ENCODE data around the gene GINS3. TPM values are rescaled to one million over a fixed set of nuclear protein-coding genes. Genes with fewer than 3 reads are reported as not detected.

The GINS3 gene
- total RNA-seq, 1 donor from 2014 or later: 14.7 TPM

GRCh38 chr16:58454178-58454577 lies 61.9 kb downstream of the GINS3 start:
- no peak for DNase-seq (ENCODE audit: extremely low spot score, unreplicated experiment)
- TF ChIP-seq, protein P1, sequence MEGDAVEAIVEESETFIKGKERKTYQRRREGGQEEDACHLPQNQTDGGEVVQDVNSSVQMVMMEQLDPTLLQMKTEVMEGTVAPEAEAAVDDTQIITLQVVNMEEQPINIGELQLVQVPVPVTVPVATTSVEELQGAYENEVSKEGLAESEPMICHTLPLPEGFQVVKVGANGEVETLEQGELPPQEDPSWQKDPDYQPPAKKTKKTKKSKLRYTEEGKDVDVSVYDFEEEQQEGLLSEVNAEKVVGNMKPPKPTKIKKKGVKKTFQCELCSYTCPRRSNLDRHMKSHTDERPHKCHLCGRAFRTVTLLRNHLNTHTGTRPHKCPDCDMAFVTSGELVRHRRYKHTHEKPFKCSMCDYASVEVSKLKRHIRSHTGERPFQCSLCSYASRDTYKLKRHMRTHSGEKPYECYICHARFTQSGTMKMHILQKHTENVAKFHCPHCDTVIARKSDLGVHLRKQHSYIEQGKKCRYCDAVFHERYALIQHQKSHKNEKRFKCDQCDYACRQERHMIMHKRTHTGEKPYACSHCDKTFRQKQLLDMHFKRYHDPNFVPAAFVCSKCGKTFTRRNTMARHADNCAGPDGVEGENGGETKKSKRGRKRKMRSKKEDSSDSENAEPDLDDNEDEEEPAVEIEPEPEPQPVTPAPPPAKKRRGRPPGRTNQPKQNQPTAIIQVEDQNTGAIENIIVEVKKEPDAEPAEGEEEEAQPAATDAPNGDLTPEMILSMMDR (conservative IDR thresholded peaks at IDR 0.05): no peak
- Mint-ChIP-seq H3K4me1 (ENCODE audit: unreplicated experiment) (peaks cover 22% of the 10 kb centered on the region), H3K36me3 (no peaks in the 10 kb centered on the region), H3K27me3 (peaks cover 16% of the 10 kb centered on the region), H3K9me3 (no peaks in the 10 kb centered on the region), H3K4me3 (no peak overlapping the region), H3K27ac (no peak overlapping the region)

GRCh38 chr16:58454856-58455255 lies 62.6 kb downstream of the GINS3 start:
- Mint-ChIP-seq H3K27ac (no peak overlapping the region), H3K9me3 (no peaks in the 10 kb centered on the region), H3K4me1 (ENCODE audit: unreplicated experiment) (peaks cover 20% of the 10 kb centered on the region), H3K27me3 (peaks cover 22% of the 10 kb centered on the region), H3K36me3 (no peaks in the 10 kb centered on the region), H3K4me3 (no peak overlapping the region)
- no peak for DNase-seq (ENCODE audit: extremely low spot score, unreplicated experiment)
- TF ChIP-seq, protein P1 (conservative IDR thresholded peaks at IDR 0.05): no peak

Other genes with a start within 250 kb of the GINS3 start
- 67.1 and 79.4 TPM in 2 replicates for gene CSNK2A2, start 194.4 kb upstream of the GINS3 start, total RNA-seq (ENCODE audit: low replicate concordance)
- gene PRSS54, start 97.4 kb upstream of the GINS3 start, total RNA-seq (ENCODE audit: low replicate concordance): not detected in 2 replicates
- 23.7 and 42.9 TPM in 2 replicates for gene NDRG4, start 107.7 kb downstream of the GINS3 start, total RNA-seq (ENCODE audit: low replicate concordance)
- gene SETD6, start 123.0 kb downstream of the GINS3 start, total RNA-seq (ENCODE audit: low replicate concordance): 32.6 and 36.5 TPM in 2 replicates
- 216 and 242 TPM in 2 replicates for gene CNOT1, start 237.4 kb downstream of the GINS3 start, total RNA-seq (ENCODE audit: low replicate concordance)

All from type B pancreatic cell (in vitro differentiated cells).